ENCODE measurements around the gene CCDC12. TPM values are rescaled to one million over a fixed set of nuclear protein-coding genes. Genes with fewer than 3 reads are reported as not detected.
"Not testable (repeated sequence)": the region's sequence is repeated elsewhere in the genome, so short reads cannot be mapped to it uniquely, and the experiment has no call there.

The CCDC12 gene
- total RNA-seq, 6 experiments from 2014 or later = 14.6 to 24.2 (median 17.0) TPM

DNA sequence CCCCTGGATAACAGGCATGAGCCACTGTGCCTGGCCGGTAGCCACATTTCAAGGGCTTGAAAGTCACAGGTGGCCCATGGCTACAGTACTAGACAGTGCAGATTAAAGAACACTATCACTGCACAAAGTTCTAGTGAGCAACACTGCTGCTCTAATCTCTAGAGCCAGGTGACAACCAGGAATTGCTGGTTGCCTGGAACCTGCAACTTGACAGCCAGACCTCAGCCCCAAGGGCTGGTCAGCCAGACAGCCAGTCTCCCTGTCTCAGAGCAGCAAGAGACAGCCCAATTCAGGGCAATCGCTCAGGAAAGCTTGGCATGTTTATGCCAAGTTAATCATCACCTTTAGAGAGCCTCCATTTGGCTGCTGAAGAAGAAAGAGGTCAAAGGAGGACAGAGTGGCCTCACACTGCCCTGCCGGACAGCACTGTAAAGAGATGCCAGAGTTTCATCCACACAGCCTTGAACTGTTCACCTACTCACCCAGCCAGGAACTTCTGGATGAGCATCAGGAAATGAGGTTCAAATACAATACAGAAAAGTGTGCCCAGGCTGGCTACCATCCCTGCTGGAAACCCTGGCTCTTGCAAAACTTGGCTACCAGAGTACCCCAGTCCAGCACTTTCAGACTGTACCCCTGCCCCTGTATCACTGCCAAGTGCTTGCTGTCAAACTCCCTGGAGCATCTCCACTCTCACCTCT lies 6.0 kb downstream of the CCDC12 start:
- Histone ChIP-seq H3K27me3 (no peaks in the 10 kb centered on the region), H3K9me3 (no peaks in the 10 kb centered on the region), H3K27ac (peak overlapping the region in 1 of 3 donors; percentile 82), H3K4me3 (no peak overlapping the region), H3K4me1 (peaks cover 2 to 85% (median 40%) of the 10 kb centered on the region in 4 donors), H3K36me3 (no peaks in the 10 kb centered on the region)
- intact Hi-C loops (cut with DNase I) = no loop called here
- TF ChIP-seq, protein P1, sequence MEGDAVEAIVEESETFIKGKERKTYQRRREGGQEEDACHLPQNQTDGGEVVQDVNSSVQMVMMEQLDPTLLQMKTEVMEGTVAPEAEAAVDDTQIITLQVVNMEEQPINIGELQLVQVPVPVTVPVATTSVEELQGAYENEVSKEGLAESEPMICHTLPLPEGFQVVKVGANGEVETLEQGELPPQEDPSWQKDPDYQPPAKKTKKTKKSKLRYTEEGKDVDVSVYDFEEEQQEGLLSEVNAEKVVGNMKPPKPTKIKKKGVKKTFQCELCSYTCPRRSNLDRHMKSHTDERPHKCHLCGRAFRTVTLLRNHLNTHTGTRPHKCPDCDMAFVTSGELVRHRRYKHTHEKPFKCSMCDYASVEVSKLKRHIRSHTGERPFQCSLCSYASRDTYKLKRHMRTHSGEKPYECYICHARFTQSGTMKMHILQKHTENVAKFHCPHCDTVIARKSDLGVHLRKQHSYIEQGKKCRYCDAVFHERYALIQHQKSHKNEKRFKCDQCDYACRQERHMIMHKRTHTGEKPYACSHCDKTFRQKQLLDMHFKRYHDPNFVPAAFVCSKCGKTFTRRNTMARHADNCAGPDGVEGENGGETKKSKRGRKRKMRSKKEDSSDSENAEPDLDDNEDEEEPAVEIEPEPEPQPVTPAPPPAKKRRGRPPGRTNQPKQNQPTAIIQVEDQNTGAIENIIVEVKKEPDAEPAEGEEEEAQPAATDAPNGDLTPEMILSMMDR (IDR thresholded peaks at IDR 0.05) = no peak
- no peak for TF ChIP-seq POLR2A (IDR thresholded peaks at IDR 0.05)
- ATAC-seq (peak; percentile 78 to 88 (median 84)), DNase-seq (peak; percentile 68 to 93 (median 88))
- 8% methylated on average over 3 of the region's 3 CpGs for WGBS (ENCODE audit: insufficient coverage, low coverage, low lambda C conversion rate, missing lambda C conversion rate)

- 16% methylated on average over 5 of the region's 9 CpGs for WGBS (ENCODE audit: insufficient coverage, low coverage, low lambda C conversion rate, missing lambda C conversion rate)
- DNase-seq = peak; percentile 65 to 88 (median 85)
- peak overlapping the region in 2 of 3 donors; percentile 61 to 78 for H3K27ac ChIP-seq
Observed at GRCh38 chr3:46968783-46969428, 7.6 kb downstream of the CCDC12 start.

DNA sequence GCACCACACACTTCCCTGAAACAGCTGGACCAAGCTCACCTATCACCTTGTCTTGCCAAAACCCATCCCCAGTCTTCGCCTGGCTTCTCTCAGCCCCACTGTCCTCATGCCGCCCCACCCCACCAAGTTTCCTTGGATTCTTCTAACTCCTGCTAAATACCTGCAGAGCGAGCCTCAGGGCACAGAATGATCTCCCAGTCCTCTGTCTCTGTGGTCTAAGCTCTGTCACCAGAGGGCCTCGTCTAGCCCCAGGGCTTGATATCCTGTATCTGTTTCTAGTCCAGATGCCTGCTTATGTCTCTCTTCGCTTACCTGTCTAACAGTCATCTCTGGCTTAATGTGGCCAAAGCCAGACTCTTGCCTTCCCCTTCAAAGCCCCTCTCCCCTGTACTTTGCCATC lies 9.7 kb downstream of the CCDC12 start:
- Histone ChIP-seq H3K36me3 (no peaks in the 10 kb centered on the region), H3K27ac (peak overlapping the region in 1 of 3 donors; percentile 78), H3K9me3 (no peaks in the 10 kb centered on the region), H3K4me1 (peaks cover 2 to 73% (median 35%) of the 10 kb centered on the region in 4 donors), H3K27me3 (no peaks in the 10 kb centered on the region), H3K4me3 (no peak overlapping the region)
- intact Hi-C loops (cut with DNase I) = no loop called here
- TF ChIP-seq, protein P1 (IDR thresholded peaks at IDR 0.05) = no peak
- TF ChIP-seq POLR2A (IDR thresholded peaks at IDR 0.05) = no peak
- WGBS (ENCODE audit: insufficient coverage, low coverage, low lambda C conversion rate, missing lambda C conversion rate) = 77% methylated on average over 5 of the region's 5 CpGs
- no peak for ATAC-seq
- DNase-seq = no peak

More at GRCh38 chr3:46968783-46969428, 7.6 kb downstream of the CCDC12 start:
- peak; percentile 50 to 67 (median 56) for ATAC-seq
- TF ChIP-seq POLR2A (IDR thresholded peaks at IDR 0.05) = no peak
- TF ChIP-seq, protein P1 (IDR thresholded peaks at IDR 0.05) = no peak
- intact Hi-C loops (cut with DNase I) = no loop called here
- no peaks in the 10 kb centered on the region for H3K27me3 ChIP-seq
- peaks cover 2 to 78% (median 42%) of the 10 kb centered on the region in 4 donors for H3K4me1 ChIP-seq
- no peak overlapping the region for H3K4me3 ChIP-seq
- no peaks in the 10 kb centered on the region for H3K9me3 ChIP-seq
- no peaks in the 10 kb centered on the region for H3K36me3 ChIP-seq

GRCh38 chr3:46965151-46965550 lies 11.4 kb downstream of the CCDC12 start:
- no peaks in the 10 kb centered on the region for H3K36me3 ChIP-seq
- H3K9me3 ChIP-seq = no peaks in the 10 kb centered on the region
- no peak for DNase-seq
- no peak overlapping the region for H3K4me3 ChIP-seq
- TF ChIP-seq, protein P1 (IDR thresholded peaks at IDR 0.05) = no peak
- no peak for TF ChIP-seq POLR2A (IDR thresholded peaks at IDR 0.05)
- 39% methylated on average over 3 of the region's 6 CpGs for WGBS (ENCODE audit: insufficient coverage, low coverage, low lambda C conversion rate, missing lambda C conversion rate)
- peaks cover 2 to 72% (median 29%) of the 10 kb centered on the region in 4 donors for H3K4me1 ChIP-seq
- intact Hi-C loops (cut with DNase I) = no loop called here
- H3K27me3 ChIP-seq = no peaks in the 10 kb centered on the region
- peak in 2 of 4 donors; percentile 23 to 24 for ATAC-seq
- peak overlapping the region in 1 of 3 donors; percentile 38 for H3K27ac ChIP-seq

GRCh38 chr3:46964038-46964590 lies 12.4 kb downstream of the CCDC12 start:
- DNase-seq, H3K27ac ChIP-seq, ATAC-seq: not testable (repeated sequence)

More at GRCh38 chr3:46964038-46964590, 12.4 kb downstream of the CCDC12 start:
- H3K4me3 ChIP-seq; H3K9me3 ChIP-seq; intact Hi-C loops (cut with DNase I); H3K27me3 ChIP-seq; H3K36me3 ChIP-seq: not testable (repeated sequence)
- H3K4me1 ChIP-seq = peaks cover 2 to 72% (median 27%) of the 10 kb centered on the region in 4 donors
- 68% methylated on average over 5 of the region's 36 CpGs for WGBS (ENCODE audit: insufficient coverage, low coverage, low lambda C conversion rate, missing lambda C conversion rate)
